Activated CD8-positive, alpha-beta memory T cell treated with anti-CD3 and anti-CD28 coated beads, Interleukin-2, amount 50 U/mL, for 48 hours (primary cell): ENCODE data around the gene CASKIN1.
"Not testable (repeated sequence)": the region's sequence is repeated elsewhere in the genome, so short reads cannot be mapped to it uniquely, and the experiment has no call there.

ENCODE experiments used
- DNase-seq: peaks from one replicate; pipeline ENCODE4 v3.0.0-alpha.2; 2020

CASKIN1 gene

GRCh38 chr16:2129251-2129650, 67.2 kb downstream of the CASKIN1 start:
- DNase-seq: not testable (repeated sequence)

- not testable (repeated sequence) for DNase-seq
These were observed 68.7 kb downstream of the CASKIN1 start for GRCh38 chr16:2127630-2128280.
